ENCODE results near the gene METAP1D.

DNA sequence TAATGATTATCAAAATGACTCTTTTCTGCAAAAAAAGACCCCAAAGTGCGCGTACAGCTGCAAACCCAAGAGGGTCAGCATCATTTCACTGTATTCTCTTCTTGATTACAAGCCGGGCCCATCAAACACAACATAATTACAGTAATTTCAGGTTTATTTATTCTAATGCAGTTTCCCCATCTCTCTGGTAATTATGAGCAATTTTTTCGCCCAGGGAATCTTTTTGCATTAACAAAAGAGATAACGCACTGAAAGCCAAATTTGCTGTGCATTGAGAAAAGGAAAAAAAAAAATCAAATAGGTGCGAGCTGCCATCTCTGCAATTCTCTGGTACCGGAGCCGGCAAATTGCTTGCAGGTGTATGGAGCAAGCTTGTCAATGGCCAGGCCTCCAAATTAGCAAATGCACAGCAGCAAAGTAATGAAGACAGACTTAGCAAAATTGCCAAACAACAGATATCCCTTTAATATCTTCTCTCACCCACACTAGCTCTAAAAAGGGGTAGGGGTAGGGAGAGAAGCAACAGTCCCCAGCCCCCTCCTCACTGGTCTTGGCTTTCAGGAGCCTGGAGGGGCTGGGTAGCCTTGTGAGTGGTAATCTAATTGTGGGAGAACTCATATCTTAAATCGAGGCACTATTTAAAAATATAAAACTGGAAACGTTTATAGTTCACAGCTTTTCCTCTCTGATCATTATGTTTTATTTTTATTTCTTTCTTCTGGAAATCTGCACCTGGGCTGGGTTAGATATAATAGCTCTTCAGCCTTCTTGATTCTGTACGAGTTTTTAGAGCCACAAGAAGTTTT lies 92.2 kb downstream of the METAP1D start:
- TF ChIP-seq, protein P1, sequence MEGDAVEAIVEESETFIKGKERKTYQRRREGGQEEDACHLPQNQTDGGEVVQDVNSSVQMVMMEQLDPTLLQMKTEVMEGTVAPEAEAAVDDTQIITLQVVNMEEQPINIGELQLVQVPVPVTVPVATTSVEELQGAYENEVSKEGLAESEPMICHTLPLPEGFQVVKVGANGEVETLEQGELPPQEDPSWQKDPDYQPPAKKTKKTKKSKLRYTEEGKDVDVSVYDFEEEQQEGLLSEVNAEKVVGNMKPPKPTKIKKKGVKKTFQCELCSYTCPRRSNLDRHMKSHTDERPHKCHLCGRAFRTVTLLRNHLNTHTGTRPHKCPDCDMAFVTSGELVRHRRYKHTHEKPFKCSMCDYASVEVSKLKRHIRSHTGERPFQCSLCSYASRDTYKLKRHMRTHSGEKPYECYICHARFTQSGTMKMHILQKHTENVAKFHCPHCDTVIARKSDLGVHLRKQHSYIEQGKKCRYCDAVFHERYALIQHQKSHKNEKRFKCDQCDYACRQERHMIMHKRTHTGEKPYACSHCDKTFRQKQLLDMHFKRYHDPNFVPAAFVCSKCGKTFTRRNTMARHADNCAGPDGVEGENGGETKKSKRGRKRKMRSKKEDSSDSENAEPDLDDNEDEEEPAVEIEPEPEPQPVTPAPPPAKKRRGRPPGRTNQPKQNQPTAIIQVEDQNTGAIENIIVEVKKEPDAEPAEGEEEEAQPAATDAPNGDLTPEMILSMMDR (IDR thresholded peaks at IDR 0.05): no peak
- no peak for TF ChIP-seq POLR2A (IDR thresholded peaks at IDR 0.05)

All from stomach (tissue), 4 donors.